Measurements from ENCODE around the gene ZNF516.

Gene ZNF516

GRCh38 chr18:76348267-76349066 lies 146.6 kb downstream of the ZNF516 start:
- in situ Hi-C loops (cut with HindIII; ENCODE audit: low sequenced_read_pairs) = no loop called here

DNA sequence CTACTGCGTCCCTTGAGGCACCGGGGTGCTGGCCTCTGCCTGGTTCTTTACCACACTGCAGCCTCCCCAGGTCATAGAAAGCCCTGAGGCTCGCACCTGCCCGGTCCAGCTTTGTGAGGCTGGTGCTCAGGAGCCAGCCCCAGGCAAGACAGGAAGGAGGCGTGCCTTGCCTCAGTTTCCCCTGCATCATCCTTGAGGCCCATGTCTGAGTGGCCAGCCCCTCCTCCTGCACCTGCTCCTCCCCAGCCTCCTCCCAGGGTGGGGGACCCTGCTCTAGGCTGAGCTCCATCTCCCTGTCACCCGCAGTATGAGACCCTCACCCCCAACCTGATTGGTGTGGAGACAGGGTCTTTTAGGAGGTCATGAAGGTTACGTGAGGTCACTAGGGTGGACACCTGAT lies 147.7 kb downstream of the ZNF516 start:
- in situ Hi-C loops (cut with HindIII; ENCODE audit: low sequenced_read_pairs) = no loop called here

DNA sequence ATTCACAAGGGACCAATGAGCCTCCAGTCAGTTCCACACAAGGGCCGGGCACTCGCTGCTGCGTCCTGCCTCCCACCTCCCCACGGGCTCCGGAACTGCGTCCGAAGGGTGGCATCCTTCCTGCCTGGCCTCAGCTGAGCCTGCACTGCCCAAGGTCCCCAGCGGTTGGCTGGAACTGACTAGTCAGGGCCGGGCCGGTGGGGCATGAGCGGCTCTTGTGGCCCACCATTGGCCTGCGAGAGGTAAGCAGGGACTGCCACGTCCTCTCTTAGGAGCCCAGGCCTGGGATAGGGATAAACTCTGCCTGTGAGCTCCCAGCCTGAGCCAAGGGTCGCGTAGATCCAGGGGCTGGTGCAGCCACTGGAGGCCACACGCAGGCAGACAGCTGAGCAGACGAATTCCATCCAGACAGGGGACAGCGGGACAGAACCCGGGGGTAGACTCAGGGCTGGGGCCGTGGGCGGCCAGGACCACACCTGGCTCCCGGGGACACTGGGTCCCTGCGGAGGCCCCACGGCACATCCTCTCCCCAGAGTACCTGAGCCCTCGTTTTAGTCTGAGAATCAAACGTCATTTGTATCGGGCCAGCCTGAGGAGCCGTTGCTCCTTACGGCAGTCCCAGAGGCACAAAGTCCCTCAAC lies 148.4 kb downstream of the ZNF516 start:
- in situ Hi-C loops (cut with HindIII; ENCODE audit: low sequenced_read_pairs) = no loop called here

DNA sequence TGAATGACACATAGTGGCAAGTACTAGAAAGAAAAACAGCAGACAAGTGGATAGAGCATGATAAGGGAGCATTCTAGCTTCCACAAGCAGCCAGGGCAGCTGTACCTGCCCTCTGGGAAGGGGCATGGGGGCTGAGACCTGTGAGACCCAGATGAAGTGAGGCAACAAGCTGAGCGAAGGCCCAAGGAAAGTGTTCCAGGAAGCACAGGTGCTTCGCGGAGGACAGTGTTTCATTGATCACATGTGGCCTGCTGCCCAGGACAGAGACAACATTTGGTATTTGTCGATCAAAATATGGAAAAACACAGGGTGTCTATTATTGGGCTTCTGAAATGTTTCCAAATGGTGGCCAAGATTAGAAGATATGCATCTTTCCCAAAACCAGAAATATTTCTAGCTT lies 149.1 kb downstream of the ZNF516 start:
- in situ Hi-C loops (cut with HindIII; ENCODE audit: low sequenced_read_pairs) = no loop called here

DNA sequence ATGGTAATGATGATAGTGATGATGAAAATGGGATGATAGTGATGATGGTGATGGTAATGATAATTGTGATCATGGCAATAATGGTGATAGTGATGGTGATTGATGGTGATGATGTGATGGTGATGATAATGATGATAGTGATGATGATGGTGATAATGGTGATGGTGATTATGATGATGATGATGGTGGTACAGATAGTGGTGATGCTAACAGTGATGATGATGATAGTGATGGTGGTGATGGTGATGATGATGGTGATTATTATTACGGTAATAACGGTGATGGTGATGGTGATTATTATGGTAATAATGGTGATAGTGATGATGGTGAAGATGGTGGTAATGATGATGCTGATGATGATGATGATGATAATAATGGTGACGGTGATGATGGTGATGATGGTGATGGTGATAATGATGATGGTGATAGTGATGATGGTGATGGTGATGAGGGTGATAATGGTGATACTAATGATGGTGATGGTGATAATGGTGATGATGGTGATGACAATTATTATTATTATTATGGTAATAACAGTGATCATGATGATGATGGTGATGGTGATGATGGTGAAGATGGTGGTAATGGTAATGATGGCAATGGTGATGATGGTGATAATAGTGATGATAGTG lies 151.0 kb downstream of the ZNF516 start:
- in situ Hi-C loops (cut with HindIII; ENCODE audit: low sequenced_read_pairs) = no loop called here

DNA sequence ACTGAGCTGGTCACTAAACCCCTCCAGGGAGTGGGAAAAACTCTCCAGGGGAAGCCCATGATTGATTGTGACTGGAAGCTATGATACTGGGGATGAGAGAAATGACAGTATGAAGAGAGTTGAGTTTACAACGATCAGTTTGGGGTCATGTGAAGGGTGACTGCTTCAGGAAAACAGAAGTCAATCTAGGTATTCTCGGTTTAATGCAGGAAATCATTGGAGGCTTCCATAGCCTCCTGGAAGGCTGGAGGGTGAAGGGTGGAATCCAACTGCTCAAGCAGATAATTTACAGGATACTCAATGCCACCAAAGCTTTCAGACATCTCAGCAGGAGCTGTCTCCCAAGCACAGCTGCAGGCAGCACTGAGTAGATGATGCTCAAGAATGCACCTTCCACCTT lies 154.6 kb downstream of the ZNF516 start:
- in situ Hi-C loops (cut with HindIII; ENCODE audit: low sequenced_read_pairs) = no loop called here

GRCh38 chr18:76339246-76339620 lies 155.8 kb downstream of the ZNF516 start:
- in situ Hi-C loops (cut with HindIII; ENCODE audit: low sequenced_read_pairs) = no loop called here

- in situ Hi-C loops (cut with HindIII; ENCODE audit: low sequenced_read_pairs) = no loop called here
Measured at GRCh38 chr18:76338619-76339245, 156.3 kb downstream of the ZNF516 start.

- in situ Hi-C loops (cut with HindIII; ENCODE audit: low sequenced_read_pairs) = no loop called here
Measured at GRCh38 chr18:76338088-76338487, 157.0 kb downstream of the ZNF516 start.

DNA sequence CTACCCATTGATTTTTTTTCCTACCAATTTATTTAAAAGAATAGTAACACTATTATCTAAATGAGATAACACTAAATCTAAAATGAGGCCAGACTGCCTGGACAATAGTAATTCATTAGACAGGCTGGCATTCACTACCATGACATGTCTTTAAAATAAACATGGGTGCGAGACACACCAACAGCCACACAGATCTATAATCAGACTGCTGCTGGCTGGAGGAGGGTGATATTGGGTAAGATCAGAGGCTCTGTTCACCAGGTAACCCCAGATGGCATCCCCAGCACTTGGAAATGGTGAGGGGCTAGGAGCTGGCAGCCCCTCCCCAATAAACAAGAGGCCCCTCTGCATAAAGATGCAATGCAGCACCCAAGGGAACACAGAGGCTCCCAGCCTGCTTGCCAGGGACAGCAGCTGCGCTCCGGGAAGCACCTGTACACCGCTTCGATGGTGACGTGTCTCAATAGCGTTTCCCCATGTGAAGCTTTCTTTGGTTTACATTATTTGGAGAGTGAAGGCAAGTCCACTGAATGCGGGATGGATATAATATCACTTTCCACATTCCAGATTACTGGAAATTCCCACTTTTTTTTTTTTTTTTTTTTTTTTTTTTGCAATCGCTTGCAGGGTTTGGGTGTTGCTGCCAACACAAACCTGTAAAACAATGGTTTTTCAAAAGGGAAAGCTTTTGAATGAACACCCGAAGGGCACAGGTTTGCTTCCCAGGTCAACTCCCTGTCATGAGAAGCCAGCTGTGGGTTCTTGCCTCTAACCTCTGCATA lies 159.0 kb downstream of the ZNF516 start:
- in situ Hi-C loops (cut with HindIII; ENCODE audit: low sequenced_read_pairs) = no loop called here

DNA sequence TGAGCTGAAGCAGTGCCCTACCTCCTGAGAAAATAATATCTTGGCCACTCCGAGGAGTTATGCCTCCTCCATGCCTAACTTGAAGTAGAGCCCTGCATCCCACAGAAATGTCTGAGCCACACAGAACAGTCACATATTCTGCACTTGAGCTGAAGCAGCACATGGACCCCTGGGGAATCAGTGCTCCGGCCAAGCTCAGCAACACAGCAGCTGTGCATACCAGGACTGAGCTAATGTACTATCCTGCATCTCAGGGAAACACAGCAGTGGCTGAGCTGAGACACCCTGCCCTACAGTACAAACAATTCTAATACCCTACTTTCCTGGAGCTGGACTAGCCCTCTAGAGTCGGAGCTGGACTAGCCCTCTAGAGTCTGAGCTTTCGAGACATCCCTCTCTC lies 166.9 kb downstream of the ZNF516 start:
- in situ Hi-C loops (cut with HindIII; ENCODE audit: low sequenced_read_pairs) = no loop called here

- in situ Hi-C loops (cut with HindIII; ENCODE audit: low sequenced_read_pairs) = no loop called here
Measured at GRCh38 chr18:76323891-76324290, 171.2 kb downstream of the ZNF516 start.

GRCh38 chr18:76322686-76323085 lies 172.4 kb downstream of the ZNF516 start:
- in situ Hi-C loops (cut with HindIII; ENCODE audit: low sequenced_read_pairs) = no loop called here

DNA sequence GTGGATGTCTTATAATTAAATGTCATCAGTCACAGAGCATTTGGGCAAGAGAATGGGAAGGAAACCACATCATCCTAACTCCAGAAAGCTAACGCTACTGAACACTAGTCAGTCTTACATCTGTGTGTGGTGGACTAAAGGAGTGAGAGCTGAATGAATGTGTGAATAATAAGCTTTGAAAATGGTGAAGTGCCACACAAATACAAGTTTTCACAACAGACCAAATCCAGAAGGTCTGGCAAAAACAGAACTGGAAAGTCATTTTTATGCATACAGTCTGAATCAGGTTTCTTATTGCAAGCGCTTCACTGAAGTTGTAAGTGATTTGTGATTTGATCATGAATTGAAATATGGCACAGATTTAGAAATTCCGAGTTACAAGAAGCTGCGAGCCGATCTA lies 175.7 kb downstream of the ZNF516 start:
- in situ Hi-C loops (cut with HindIII; ENCODE audit: low sequenced_read_pairs) = no loop called here

DNA sequence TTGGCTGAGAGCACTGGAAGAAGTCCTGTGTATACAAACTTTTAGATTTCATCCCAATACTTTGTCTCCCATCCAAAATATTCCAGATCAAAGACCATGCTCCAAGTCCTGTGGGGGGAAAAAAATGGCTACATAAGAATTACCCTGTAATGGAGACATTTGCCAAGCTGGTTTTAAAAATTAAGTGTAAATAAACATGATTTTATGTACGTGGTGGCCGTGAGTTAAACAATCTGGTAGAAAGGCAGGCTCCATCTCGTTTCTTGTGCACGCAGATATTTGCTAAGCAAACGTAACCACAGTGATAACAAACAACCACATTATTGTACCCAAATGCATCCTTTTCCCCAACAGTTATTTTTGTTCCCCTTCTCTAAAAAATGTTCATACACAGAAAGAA lies 176.4 kb downstream of the ZNF516 start:
- in situ Hi-C loops (cut with HindIII; ENCODE audit: low sequenced_read_pairs) = no loop called here

GRCh38 chr18:76317136-76317535 lies 177.9 kb downstream of the ZNF516 start:
- in situ Hi-C loops (cut with HindIII; ENCODE audit: low sequenced_read_pairs) = no loop called here

DNA sequence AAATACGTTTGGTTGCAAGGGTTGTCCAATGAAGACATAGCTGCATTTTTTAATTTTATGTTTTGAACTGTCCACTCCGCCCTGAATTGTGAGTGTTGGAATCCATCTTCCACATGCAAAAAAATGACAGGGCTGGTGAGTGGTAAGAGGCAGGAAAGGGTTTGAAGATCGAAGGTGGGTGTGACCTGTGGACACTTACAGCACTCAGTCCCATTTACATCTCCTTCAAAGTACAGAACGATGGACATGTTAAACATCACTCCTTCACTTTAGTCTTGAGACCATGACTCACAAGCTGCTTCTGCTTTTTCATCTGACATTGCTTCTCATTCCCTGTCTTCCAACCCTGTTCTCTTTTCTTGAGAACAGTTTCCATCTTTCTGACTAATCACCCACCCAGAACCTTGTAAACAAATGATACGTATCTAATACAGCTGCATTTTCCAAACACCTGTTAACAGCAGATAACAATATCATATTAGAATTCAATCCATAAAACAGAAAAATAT lies 179.3 kb downstream of the ZNF516 start:
- in situ Hi-C loops (cut with HindIII; ENCODE audit: low sequenced_read_pairs) = no loop called here

- in situ Hi-C loops (cut with HindIII; ENCODE audit: low sequenced_read_pairs) = no loop called here
Measured at GRCh38 chr18:76314496-76314895, 180.5 kb downstream of the ZNF516 start.

DNA sequence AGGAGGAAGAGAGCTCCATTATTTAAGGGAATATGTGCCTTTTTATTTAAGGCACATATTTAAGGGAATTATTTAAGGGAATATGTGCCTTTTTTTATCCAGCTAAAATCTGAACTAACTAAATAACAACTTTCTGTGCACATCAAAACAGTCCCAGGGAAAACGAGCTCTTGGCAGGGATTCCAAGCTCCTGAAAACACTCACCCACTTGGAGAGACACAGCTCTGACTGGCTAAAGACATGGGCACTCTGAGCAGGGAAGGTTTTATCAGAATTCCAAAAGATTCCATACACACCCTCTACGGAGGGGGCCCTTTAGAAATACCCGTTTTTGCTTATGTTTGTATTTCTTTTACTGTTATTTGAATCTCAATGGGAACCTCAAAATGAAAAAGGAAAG lies 181.0 kb downstream of the ZNF516 start:
- in situ Hi-C loops (cut with HindIII; ENCODE audit: low sequenced_read_pairs) = no loop called here

Measured in endothelial cell of hepatic sinusoid (primary cell).